Measurements from ENCODE around the gene GNLY.

GRCh38 chr2:85743304-85743978 is 49.3 kb downstream of the GNLY start:
- TF ChIP-seq POLR2A (IDR thresholded peaks at IDR 0.05): no peak
- no peak for TF ChIP-seq CTCF (IDR thresholded peaks at IDR 0.05)

Measured in Peyer's patch (tissue), 4 donors.